ENCODE data around the gene SETD3.

DNA sequence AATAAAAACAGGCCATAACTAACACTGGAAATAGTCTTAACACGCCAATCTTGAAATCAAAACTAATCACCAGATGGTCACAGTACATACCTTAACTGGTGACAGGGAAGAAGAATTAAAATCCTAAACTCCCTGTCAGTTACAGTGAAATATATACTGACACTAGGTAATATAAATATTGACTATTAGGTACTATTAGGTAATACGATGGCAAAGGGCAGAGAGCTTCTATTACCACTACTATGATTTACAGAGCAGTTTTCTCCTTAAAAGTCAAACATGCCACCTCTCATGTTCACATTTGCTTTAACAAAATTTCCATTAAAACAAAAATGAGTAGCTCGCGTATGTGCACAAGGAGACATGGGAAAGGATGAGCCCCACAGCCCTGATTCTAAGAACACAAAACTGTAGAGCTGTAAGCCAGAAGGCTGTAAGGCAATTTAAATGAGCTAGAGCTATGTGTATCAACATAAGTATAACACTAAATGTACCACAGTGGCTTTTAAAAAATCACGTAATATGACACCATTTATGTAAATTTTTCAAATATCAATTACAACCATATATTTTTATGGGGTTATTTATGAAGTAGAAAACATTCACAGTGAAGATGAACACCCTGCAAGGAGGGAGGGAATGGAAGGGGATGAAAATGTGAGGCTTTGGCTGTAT is 19.1 kb downstream of the SETD3 start:
- TF ChIP-seq, protein P1, sequence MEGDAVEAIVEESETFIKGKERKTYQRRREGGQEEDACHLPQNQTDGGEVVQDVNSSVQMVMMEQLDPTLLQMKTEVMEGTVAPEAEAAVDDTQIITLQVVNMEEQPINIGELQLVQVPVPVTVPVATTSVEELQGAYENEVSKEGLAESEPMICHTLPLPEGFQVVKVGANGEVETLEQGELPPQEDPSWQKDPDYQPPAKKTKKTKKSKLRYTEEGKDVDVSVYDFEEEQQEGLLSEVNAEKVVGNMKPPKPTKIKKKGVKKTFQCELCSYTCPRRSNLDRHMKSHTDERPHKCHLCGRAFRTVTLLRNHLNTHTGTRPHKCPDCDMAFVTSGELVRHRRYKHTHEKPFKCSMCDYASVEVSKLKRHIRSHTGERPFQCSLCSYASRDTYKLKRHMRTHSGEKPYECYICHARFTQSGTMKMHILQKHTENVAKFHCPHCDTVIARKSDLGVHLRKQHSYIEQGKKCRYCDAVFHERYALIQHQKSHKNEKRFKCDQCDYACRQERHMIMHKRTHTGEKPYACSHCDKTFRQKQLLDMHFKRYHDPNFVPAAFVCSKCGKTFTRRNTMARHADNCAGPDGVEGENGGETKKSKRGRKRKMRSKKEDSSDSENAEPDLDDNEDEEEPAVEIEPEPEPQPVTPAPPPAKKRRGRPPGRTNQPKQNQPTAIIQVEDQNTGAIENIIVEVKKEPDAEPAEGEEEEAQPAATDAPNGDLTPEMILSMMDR (conservative IDR thresholded peaks at IDR 0.05): no peak
- no peak for TF ChIP-seq ZFX (IDR thresholded peaks at IDR 0.05)
